ENCODE data around the gene MRPL38.

The MRPL38 gene

GRCh38 chr17:75922173-75922961 is 17.7 kb upstream of the MRPL38 start:
- DNase-seq, result no peak
- intact Hi-C loops (cut with DNase I), result no loop called here

DNA sequence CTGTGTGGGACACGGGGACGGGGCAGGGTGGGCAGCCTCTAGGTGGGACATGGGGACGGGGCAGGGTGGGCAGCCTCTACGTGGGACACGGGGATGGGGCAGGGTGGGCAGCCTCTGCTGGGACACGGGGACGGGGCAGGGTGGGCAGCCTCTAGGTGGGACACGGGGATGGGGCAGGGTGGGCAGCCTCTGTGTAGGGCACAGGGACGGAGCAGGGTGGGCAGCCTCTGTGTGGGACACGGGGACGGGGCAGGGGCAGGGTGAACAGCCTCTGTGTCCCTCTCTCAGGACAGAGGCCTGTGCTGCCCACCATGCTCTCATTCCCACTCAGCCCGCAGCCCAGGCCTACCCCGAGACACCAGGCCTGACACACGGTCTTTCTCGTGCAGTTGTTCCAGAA is 16.9 kb upstream of the MRPL38 start:
- intact Hi-C loops (cut with DNase I), result no loop called here
- no peak for DNase-seq

DNA sequence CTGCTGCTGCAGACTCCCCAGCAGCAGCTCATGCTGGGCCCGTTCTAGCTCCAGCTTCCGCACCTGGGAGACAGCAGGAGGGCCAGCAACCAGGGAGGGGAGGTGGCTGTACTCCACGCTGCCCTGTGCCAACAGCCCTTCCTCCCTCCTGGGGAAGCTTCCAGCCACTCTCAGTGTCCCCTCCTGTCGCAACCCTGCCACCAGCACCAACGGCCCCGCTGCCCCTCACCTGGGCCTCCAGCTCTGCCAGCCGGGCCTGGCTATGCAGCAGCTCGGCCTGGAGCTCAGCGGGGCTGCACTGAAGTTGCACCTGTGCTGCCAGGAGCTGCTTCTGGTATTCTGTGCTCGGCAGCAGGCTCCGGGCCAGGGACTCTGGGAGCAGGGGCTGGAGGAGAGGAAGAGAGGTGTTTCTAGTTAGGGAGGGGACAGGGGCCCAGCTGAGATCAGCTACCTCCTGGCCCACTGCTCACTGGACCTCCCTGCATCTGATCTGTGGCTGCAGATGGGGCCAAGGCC is 15.4 kb upstream of the MRPL38 start:
- intact Hi-C loops (cut with DNase I), result no loop called here

DNA sequence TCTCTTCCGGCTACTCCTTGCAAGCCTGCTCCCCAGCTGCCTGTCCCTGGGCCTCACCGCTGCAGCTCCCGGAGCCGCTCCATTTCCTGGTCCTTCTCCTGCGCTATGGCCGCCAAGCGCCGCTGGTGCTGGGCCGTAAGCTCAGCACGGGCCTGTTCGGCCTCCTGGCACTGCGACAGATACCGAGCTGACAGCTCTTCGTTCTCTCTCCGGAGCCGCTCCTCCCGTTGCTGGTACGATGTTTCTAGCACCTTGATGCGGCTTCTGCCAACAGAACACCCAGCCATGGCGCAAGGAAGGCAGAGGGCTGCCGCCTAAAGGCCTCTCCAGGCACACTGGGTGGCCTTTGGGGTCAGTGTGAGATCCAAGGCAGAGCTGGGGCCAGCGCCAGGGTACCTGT is 14.9 kb upstream of the MRPL38 start:
- intact Hi-C loops (cut with DNase I), result no loop called here
- no peak for DNase-seq

More for the DNA sequence above, 15.4 kb upstream of the MRPL38 start:
- no peak for DNase-seq

- DNase-seq, result no peak
- intact Hi-C loops (cut with DNase I), result no loop called here
Observed at GRCh38 chr17:75917917-75918445, 13.3 kb upstream of the MRPL38 start.

GRCh38 chr17:75917141-75917916 is 12.6 kb upstream of the MRPL38 start:
- no peak for DNase-seq
- intact Hi-C loops (cut with DNase I), result no loop called here

DNA sequence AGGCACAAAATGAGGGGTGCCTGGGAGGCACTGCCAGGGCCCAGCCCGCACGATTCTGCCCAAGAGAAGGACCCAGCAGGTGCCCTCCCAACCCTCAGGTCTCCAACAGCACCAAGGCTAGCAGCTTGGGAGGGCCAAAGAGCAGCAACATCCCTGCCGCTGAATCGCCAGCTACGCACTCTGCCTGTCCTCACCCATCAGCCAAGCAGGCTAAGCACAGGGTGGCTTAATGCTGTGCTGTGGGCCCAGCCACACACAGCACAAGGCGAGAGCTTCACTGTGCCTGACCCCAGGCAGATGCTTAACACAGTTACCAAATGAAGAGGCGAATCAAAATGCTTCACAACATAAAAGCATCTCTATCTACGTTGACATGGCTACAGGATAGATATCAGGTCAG is 10.6 kb upstream of the MRPL38 start:
- intact Hi-C loops (cut with DNase I), result no loop called here
- DNase-seq, result no peak

DNA sequence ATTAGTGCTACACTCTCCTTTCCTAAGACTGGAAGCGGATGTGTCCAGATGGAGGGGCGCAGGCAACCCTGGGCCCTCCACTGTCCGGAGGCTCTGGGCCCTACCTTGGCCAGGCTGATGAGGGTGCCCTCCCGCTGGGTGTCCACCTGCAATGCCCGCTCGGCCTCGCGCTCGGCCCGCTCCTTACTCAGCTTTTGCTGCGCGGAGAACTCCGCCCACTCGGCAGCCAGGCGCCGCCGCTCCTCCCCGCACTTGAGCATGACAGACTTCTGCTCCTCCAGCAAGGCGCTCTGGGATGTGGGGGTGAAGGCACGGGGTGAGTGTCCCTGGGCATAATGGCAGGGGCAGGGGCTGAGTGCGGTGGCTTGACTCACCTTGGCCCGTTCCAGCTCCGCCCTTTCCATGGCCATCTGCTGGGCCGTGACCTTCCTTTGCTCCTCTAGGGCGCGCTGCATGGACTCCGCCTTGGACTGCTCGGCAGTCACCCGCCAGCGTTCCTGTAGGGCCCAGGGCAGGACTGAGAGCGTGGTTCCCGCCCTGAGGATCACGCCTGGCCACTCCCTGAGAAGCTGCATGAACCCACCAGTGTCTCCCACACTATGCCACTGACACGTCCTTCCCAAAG is 10.1 kb upstream of the MRPL38 start:
- intact Hi-C loops (cut with DNase I), result no loop called here
- DNase-seq, result peak in 41 of 42 donors; percentile 16 to 87 (median 68)

DNA sequence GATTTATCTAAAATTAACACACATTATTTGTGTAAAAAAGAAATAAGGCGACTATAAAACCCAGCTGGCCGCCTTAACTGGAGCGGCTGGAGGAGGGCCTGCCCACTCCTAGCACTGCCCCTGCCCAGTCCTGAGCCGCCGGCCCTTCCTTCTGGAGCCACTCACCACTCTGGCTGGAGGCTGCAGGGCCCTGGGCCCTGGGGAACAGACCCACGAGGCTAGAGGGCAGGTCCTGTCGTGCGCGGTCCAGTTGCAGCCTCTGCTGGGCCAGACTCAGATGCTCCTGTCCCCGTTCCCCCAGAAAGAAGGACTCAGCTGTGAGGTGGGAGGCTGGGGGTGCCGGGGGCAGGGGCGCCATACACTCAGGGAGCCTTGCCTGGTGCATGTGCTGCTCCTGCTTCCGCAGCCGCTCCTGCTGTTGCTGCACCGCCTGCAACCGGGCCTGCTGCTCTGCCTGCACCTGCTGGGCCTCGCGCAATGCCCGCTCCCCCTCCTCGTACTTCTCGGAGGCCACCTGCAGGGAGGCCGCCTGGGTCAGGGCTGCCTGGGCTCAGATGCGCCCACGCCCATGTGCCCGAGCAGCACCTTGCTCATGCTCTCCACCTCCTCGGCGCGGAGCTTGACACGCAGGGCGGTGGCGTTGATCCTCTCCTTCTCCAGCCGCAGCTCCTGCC is 9.0 kb upstream of the MRPL38 start:
- DNase-seq, result no peak
- intact Hi-C loops (cut with DNase I), result no loop called here

DNA sequence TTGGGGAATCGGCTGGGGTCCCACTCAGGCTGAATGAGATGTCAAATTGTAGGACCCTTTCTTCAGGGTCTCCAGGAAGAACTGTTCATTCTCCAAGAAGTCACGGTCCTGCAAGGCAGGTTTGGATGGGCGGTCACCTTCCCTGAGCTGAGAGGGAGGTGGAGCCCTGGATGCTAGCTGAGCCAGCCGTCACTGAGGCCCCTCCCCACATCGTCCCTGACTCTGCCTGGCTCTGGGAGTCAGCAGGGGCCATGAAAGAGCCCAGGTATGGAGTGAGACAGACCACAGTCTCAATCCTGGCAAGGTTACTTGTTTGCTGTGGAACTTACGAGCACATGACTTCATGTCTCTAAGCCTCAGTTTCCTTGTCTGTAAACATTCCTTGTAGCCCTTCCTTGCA is 6.0 kb upstream of the MRPL38 start:
- intact Hi-C loops (cut with DNase I), result no loop called here
- DNase-seq, result no peak

GRCh38 chr17:75909812-75910274 is 5.2 kb upstream of the MRPL38 start:
- intact Hi-C loops (cut with DNase I), result no loop called here
- peak in 4 of 42 donors; percentile 25 to 62 (median 35) for DNase-seq

- intact Hi-C loops (cut with DNase I), result no loop called here
- DNase-seq, result peak in 40 of 42 donors; percentile 48 to 94 (median 74)
Observed at GRCh38 chr17:75909051-75909811, 4.5 kb upstream of the MRPL38 start.

- intact Hi-C loops (cut with DNase I), result no loop called here
- DNase-seq, result peak in 1 of 42 donors; percentile 55
Observed at GRCh38 chr17:75908201-75908600, 3.5 kb upstream of the MRPL38 start.

DNA sequence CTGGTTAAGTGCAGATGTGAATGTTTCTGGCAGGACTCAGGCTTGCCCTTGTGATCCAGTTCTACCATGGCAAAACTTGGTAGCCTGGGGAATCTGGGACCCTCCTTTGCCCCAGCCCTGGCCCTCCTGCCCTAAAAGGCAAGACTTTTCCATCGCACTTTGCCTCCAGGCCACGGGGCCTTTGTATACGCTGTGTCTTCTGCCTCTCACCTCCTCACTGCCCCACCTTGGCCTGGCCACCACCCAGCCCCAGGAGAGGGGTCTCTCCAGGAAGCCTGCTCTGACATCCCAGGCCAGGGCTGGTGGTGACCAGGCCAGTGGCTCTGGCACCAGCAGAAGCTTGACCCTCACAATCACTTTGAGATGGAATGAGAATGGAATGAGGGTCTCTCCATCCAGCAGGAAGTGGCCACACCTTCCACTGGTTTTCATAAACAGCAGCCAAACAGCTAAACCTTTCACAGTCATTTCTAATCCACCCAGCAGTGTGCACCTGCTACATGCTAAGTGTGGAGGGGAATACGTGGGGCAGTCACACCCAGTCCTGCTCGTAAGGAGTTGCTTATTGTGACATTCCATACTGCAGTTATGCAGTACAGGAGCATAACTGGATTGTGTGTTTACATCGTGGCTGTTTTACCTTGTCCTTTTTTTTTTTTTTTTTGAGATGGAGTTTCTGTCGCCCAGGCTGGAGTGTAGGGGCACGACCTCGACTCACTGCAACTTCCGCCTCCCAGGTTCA is 1.6 kb upstream of the MRPL38 start:
- DNase-seq, result no peak
- intact Hi-C loops (cut with DNase I), result no loop called here

- intact Hi-C loops (cut with DNase I), result no loop called here
- DNase-seq, result no peak
Observed at GRCh38 chr17:75902406-75902805, 2.3 kb downstream of the MRPL38 start.

- intact Hi-C loops (cut with DNase I), result no loop called here
- no peak for DNase-seq
Observed at GRCh38 chr17:75901727-75902126, 3.0 kb downstream of the MRPL38 start.

- intact Hi-C loops (cut with DNase I), result no loop called here
- DNase-seq, result no peak
Observed at GRCh38 chr17:75900691-75901533, 3.8 kb downstream of the MRPL38 start.
